GDM1 (cell line): ENCODE data around the gene CAPSL.
"Not testable (repeated sequence)": the region's sequence is repeated elsewhere in the genome, so short reads cannot be mapped to it uniquely, and the experiment has no call there.

ENCODE experiments used
- DNase-seq: peaks from one replicate; lab custom pipeline; 2025; lab: John Stamatoyannopoulos, UW

CAPSL gene

DNA sequence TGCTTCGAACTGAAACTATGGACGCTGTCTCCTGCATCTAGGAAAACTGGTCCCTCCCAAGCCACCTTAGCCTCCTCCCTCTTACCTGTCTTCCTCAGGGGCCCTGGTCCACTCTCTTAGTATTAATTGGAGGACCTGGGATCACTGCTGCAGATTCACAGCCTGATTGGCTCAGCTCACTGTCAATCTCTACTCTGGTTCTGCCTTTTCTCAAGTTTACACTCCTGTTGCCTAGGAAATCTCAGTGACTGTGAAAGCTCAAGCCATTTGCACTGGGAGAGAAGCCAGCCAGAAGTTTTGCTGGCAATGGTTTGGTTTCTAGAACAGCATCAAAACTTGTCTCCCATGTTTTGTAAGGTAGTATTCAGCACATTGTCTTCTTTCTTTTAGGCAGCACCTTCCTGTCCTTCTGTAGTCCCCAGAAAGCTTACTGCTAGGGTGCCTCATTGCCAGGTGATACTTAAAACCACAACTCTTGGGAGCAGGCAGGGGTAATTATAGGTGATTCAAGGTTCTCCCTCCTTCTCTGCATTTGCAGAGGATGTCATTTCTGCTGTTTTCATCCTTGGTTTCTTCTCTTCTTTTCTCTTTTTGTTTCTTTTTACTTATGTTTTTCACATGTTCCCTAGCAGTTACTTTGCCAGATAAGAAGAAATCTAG lies at the start of gene CAPSL:
TSS of gene CAPSL (minus strand) at position 55 of the 660 bp plus-strand sequence. CDS start 17,502 bp downstream, outside the sequence.
- no peak for DNase-seq

DNA sequence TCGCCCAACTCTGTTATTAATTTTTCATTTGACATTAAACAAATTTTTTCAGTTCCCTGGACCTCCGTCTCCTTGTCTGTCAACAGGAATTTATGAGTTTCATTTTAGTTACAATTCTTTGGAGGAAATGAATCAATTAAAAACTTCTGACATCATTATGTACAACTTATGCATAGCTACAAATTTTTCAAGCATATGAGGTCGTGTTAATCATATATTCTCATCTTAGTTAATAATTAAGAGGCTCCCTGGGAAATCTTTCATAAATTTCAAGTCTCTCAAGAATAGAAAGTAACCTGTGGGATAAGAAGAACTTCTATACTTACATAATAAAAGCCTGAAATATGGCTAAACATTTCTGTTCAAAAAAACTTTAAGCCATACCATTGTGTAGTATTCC lies 49.4 kb upstream of the CAPSL start:
- DNase-seq = no peak

DNA sequence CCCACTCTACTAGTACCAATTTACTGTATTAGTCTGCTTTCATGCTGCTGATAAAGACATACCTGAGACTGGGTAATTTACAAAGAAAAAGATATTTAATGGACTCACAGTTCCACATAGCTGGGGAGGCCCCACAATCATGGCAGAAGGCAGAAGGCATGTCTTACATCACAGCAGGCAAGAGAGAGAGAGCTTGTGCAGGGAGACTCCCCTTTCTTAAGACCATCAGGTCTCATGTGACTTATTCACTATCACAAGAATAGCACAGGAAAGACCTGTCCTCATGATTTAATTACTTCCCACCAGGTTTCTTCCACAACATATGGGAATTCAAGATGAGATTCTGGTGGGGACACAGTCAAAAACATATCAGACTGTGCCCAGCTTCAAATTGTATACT lies 41.3 kb upstream of the CAPSL start:
- no peak for DNase-seq

DNA sequence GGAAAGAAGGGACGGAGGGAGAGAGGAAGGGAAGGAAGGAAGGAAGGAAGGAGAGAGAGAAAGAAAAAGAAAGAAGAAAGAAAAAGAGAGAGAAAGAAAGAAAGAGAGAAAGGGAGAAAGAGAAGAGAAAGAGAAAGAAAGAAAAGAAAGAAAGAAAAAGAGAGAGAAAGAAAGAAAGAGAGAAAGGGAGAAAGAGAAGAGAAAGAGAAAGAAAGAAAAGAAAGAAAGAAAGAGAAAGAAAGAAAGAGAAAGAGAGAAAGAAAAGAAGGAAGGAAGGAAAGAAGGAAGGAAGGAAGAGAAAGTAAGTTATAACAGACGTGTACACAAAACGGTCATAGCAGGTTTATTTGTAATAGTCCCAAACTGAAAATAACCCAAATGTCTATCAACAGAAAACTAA lies 38.4 kb upstream of the CAPSL start:
- not testable (repeated sequence) for DNase-seq

DNA sequence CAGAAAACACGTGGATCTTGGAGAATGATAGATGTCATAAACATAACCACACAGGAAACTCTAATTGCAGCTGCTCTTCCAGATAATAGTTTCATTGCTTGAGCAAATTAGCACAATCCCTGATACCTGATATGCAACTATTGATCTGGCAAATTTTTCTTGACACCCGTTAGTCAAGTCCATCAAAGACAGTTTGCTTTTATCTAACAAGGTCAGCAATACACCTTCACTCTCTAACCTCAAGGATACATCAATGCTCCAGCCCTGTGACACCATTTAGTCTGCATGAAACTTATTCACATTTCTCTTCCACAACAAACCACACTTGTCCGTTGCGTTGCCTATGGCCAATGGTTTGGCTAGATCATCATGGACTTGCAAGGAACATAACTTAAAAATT lies 36.1 kb upstream of the CAPSL start:
- no peak for DNase-seq

DNA sequence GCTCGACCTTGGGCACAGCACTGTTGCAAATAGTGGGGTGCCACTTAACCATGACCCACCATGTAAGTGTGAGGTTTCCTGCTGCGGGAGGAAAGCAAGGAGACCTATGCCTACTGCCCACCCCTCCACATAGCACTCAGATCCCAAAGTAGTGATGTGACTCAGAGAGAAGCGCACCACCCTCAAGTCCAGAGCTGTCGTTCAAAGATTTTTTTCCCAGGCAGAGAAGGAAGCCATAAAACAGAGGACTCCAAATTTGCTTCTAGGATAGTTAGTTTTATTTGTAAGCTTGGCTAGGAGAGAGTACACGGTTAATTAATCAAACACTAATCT lies 33.4 kb upstream of the CAPSL start:
- DNase-seq = no peak

DNA sequence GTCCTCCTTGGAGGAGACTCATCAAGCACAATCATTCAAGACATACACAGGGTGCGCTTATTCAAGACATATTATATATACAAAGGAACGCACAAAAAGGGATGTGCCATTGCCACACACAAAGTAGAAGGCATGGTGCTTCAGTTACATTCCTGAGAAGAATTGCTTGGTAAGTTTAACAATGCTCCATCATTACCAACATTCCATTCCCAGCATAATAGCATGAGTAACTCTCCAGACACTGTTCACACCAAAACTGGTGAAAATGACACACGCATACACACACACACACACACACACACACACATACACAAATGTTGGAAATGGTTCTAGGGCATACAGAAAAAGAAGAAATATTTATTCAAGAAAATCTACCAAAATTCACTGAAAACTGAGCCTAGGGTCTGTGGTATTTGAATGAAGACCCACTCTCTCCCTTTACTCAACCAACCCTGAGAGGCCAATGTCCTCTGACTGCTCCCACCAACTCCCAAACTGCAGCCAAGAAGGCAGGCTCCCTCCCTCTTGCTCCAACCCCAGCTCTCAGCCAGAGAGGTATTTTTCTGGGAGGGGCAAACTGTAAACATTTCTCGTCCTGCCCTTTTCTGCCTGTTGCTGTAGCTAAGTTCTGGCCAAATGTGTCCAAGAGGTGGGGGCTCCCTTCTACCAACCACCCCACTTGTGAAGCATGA lies 32.9 kb upstream of the CAPSL start:
- DNase-seq = no peak

DNA sequence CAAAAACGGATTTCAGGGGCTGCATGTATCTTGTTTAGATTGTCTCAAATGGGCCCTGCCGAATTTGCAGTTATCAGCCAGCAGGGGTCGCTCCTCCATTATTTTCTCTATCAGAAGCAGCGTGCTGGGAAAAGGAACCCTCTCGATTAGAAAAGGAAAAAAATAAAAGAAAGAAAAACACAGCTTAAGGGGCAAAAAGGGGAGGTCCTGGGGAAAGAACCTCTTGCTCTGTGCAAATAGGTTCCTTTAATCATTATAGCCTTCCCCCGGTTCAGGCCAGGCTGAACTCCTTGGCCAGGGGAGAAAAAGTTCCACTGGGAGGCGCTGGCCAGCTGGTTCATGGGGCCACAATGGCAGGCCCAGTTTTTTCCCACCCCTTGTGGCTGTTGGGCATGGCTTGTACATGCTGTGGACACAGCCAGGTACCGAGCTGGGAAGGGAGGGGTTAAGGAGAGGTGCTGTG lies 25.0 kb upstream of the CAPSL start:
- no peak for DNase-seq

DNA sequence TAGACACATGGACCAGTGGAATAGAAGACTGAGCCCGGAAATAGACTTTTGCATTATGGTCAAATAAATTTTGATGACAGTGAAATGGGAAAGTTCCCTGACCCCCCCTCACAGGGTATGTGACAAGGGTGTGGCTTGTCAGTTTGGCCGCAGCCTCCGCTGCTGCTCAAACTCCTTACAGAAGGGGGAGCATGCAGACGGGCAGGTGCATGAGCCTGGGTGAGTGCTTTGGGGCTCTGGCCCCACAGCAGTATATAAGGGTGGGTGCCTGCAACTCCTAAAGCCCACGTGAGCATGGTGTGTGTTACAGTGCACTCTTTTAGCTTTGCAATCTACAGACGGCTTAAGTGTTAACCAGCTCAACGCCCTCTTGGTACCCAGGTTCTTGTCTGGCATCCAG lies 21.9 kb upstream of the CAPSL start:
- DNase-seq = no peak

DNA sequence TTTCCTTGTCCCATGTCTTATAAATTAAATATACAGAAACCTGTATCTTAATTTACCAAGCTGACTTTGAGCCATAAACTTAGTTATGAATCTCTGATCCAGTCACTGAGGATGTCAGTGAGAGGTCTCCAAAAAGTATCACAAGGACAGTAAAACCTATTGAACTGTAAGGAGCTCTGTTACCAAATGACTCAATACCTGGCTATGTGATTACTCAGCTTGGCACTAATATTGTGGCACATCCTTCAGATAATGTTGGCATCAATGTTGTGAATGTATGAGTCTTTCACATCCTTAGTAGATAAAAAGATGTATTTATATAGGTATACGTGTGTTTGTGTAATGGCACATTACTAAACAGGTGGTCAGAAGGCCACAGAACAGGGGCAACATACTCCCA lies 18.0 kb upstream of the CAPSL start:
- DNase-seq = no peak

DNA sequence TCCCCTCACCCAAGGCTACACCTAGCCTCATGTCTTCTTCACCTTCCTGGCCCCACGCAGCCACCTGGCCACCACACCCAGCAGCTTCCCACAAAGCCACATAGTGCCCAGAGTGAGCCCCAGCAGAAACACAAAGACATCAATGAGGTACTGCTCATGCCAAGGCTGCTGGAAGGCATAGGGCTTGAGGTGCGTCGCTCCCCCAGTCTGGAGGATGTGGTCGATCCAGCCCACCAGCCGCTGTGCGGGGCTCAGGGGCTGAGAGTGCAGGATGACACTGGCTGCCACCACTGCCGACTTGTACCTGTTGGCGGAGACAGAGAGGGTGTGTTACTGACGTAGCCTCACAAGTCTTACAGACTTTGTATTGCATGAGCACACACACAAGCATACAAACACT lies 15.8 kb upstream of the CAPSL start:
- no peak for DNase-seq

DNA sequence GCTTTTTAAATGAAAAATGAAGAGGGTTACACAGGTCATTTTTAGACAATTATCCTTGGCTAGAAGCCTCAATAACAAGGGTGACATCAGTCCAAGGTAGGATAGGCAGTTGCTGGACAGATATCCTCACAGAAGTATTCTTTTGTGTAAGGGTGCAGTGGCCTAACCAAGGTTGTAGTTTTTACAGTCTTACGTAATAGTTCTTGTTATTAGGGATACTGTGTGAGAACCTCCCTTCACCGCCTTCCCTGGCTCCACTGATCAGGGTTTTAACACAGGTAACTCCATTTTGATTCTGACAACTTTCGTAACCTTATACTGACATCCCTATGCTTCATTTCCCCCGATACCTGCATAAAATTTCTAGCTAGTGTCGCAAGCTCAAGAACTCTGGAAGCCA lies 8.7 kb upstream of the CAPSL start:
- no peak for DNase-seq

DNA sequence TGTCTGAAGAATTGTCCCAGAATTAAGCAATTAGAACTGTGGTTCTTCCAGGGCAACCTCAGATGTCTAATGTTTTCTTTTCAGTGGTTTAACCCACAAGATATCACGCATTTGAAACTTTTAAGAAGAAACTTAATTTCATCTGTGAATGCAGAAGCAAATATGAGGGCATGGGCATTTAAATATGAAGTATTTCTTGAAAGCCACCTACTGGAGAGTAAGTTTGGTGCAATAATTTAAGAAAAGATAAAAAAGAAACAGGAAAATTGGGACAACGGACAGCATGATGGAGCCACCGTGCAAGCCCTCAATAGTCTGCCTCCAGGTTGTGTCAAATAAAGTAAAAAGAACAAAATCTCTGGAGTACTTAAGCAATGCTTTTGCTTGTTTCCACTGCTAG lies 1.2 kb upstream of the CAPSL start:
- DNase-seq = no peak

DNA sequence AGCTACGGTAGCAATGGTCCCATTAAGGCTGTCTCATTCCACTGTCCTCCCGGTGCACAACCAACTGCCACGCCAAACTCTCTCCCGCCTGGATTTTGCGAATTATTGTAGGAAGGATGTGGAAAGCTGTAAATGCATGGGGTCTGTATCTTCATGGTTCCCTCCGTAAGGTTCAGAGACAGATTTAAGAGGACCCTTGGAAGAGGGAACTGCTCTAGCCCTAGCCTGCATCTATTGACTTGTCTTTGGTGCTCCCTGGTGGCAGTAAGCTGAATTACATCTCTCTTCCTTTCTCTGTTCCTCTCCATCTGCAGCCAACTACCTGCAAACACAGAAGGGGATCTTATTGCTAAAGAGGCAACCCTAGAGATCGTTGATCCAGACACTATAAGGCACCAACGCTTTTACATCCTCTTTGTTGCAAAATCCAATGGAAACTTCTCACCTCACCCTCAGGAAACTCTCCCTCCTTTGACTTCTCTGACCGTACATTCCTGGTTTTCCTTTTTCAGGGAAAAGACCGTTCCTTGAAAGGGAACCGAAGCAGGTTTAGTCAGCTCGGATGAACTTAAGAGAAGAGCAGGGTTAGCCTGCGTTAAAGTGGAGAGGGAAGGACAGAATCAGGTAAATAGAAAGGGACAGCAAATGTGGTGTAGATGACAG lies 11.9 kb downstream of the CAPSL start:
- peak; percentile 39 for DNase-seq

DNA sequence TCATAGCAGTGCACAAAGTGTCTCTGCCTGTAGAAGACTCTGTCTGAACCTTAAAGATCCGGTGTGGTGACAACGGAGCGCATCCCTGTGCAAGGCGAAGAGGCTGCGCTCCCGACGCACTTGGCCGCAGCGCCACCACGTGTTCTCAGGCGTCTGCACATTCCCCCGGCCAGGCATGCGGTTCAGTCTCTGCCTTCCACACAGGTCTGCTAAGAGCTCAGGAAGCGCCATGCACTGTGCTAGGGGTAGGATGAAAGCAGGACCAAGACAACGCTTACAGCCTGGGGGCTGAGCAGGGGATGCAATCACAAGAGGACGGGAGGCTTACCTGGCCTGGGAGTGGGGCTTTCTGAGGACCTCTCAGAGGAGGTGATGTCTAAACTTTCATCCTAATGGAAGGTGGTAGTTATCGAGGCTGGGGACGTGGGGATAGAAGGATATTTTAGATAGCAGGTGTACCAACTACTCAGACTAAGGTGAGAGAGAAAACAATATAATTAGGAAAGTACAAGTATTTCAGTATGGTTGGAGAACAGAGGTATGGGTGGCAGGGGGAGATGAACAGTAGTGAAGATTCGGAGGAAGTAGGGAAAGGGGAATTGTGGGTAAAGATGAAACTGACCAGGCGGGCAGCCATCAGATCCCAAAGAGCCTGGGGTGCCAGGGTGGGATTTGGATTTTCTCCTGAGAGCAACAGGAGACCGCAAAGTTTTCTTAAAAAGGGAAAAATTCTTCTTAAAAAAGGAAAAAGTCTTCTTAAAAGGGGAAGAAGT lies 13.3 kb downstream of the CAPSL start:
- DNase-seq = peak; percentile 69

DNA sequence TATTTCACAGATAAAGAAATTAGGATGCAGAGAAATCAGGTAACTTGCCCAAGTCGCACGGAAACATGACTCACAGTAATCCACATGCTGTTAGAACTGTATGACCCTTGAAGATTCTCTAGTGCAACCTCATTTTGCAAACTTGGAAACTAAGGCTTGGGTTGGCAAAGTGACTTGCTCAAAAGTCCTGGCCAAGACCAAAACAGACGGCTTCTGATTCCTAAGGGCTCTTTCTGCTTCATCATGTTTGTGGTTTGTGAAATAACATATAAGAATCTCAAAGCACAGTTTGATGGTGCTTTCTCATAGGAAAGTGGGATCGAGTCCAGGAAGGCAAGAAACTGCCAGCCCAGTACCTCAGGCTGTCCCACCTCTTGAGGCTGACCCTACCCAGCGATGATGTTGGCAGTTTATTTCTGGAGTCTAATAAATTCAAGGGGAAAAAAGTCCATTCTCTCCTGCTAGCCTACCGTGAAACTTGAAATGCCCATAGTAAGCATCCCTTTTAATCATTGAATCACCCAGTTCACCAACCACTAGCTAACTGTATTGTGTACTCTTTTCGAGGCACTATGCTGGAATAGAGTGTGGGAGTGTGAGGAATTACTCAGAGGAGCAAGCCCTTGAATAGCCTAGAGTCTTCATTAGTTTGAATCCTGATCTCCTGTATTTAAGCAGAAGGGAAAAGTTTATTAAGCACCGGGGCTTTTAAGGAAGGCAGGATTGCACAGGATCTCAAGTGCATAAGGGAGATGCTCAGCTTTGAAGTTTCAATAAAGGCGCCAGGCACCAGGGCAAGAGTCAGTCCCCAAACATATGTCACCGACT lies 14.1 kb downstream of the CAPSL start:
- no peak for DNase-seq

DNA sequence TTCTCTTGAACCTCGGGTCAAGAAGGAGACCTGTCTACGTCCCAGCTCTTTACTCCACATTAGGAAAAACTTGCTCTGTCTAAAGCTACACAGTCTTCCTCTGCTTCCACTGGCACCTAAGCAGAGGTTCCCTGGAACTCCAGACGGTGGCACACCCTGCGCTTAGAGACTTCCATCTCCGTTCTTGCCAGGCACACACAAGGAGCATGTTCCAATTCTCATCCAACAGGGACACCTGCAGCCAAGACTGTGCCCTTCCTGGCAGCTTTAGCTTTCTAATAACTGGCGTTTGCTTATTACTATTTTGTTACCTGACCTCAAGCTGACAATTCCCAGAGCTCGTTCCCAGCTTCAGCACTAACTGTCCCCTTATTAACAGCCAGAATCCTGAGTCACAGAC lies 16.0 kb downstream of the CAPSL start:
- DNase-seq = no peak

DNA sequence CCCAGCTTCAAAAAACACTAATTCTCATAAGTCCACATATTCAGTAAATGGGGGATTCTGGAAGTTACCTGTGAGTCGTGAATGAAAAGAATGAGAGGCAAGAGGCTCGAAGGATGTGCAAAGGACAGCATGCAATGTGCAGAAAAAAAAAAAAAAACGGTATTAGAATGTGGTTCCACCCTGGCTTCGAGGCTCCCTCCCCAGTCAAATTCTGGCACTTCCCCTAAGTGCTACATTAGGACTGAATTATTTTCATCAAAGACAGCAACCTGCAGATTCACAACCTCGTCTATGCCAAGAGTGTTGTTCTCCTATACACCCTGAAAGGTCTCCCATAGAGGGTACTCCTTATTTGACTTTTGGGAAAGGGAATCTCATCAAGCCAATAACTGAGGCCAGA lies 16.5 kb downstream of the CAPSL start:
- DNase-seq = no peak

DNA sequence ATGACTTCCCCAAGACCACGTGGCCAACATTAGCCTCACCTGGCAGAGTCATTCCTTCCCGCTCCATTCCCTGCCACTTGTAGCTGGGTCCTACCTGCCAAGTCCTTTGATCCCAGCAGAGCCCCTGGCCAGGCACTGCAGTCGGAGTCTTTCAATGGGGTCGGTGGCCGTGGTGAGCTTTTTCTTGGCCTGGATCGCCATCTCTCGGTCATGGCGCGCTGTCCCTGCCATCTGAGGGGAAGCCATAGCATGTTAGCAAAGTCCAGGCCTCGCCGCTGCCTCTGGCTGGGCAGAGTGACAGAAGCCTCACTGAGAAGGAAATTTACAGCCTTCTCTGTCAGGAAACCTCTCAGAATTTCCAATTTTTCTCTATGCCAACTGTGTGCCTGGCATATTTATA lies 17.5 kb downstream of the CAPSL start:
- no peak for DNase-seq

DNA sequence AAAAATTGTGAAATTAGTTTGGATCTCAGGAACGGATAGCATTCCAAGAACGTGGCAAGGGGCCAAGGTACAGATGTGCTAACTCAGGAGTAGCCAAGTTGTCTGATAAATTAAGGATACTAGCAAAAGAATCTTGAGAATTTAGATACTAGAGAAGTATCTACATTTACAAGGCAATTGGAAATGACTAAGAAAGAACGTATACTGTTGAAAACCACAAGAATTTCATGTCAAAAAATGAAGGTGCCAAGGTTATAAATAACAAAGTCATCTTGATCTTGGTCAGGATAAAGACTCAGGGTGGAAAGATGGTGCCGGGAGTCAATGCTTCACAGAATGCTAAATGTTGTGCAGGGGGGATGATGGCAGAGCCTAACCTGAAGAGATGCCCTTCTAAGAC lies 19.2 kb downstream of the CAPSL start:
- DNase-seq = no peak

DNA sequence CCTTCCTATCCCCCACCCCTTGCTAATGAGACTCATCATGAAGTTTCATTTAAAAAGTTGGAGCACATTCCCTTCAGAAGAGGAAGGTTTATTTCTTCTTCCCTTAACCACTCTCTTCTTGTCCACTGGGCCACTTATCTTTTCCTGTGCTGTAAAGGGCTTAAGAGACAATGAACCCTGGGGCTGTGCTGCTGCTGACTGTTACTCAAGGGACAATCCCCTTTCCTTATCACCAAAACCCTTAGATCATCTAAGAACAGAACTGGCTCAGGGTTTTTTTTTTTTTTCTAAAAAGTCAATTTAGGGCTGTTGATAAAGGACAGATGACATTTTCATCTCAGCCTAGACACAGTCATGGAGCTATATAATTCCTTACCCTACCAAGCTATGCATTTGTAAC lies 29.6 kb downstream of the CAPSL start:
- DNase-seq = no peak

DNA sequence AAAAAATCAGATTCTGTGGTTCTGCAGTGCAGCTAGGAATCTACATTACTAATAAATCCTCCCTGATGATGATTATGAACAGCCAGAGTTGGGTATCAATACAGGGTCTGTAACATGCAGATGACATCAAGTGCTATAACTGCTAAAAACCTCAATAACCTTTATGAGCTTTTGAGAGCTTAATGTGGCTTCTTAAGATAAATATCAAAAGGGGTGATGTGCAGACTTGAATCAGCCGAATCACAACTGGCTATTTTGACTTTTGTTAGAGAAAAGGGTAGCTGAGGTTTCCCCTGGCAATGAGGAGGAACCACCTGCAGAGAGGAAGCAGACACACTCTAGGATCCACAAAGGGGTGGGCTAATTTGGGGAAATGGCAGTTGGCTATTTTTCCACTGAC lies 30.2 kb downstream of the CAPSL start:
- DNase-seq = peak; percentile 33
